Measurements from ENCODE around the gene STARD10.

- TF ChIP-seq POLR2A (IDR thresholded peaks at IDR 0.05; ENCODE audit: low read depth) = no peak
- TF ChIP-seq CTCF (IDR thresholded peaks at IDR 0.05) = no peak
- no peak for TF ChIP-seq POLR2AphosphoS5 (IDR thresholded peaks at IDR 0.05)
Measured at GRCh38 chr11:72745511-72745910, 48.3 kb downstream of the STARD10 start.
